K562 (cell line): ENCODE results near the gene PATL2. TPM values are rescaled to one million over a fixed set of nuclear protein-coding genes. Genes with fewer than 3 reads are reported as not detected.
A peak's percentile ranks its signal among the peaks of the same experiment; 100 is the strongest.

Experiments
- CAMTA2 ChIP-seq: fragments of 250-450 bp; sonication (Bioruptor Pico); conservative IDR thresholded peaks from 2 replicates; pipeline ENCODE4 v1.5.1; 2022
- CBX1 ChIP-seq: sonication (generic); IDR thresholded peaks from 2 replicates; pipeline ENCODE4 v1.6.1; 2016; ENCODE audit warnings: antibody characterized with exemption, low read depth, mild to moderate bottlenecking
- CEBPB ChIP-seq: fragments of 450-650 bp; IDR thresholded peaks from 2 replicates; pipeline ENCODE4 v1.6.1; 2016; ENCODE audit warnings: missing genetic modification characterization, missing compliant biosample characterization
- DMBX1 ChIP-seq: fragments of 250-450 bp; sonication (Bioruptor Pico); IDR thresholded peaks from 2 replicates; pipeline ENCODE4 v1.8.0; 2022; ENCODE audit warnings: inconsistent platforms, mild to moderate bottlenecking, moderate library complexity, borderline replicate concordance
- ESRRB ChIP-seq: fragments of 250-450 bp; sonication (Bioruptor Pico); IDR thresholded peaks from 2 replicates; pipeline ENCODE4 v1.5.0; 2020; ENCODE audit warnings: mild to moderate bottlenecking, moderate library complexity, borderline replicate concordance
- MAX ChIP-seq: sonication (generic); formaldehyde crosslinking; IDR thresholded peaks from 2 replicates; pipeline ENCODE4 v1.9.0; 2022; ENCODE audit warnings: mild to moderate bottlenecking, missing genetic modification reagents
- NCOA4 ChIP-seq: fragments of 450-650 bp; IDR thresholded peaks from 2 replicates; pipeline ENCODE4 v1.6.1; 2018; ENCODE audit warnings: mild to moderate bottlenecking; ENCODE audit not compliant: partially characterized antibody
- RBM15 ChIP-seq: fragments of 200-400 bp; formaldehyde crosslinking; IDR thresholded peaks from 2 replicates; pipeline ENCODE4 v1.6.1; 2018; ENCODE audit warnings: mild to moderate bottlenecking, low read length, moderate library complexity; ENCODE audit not compliant: insufficient read depth
- RBM39 ChIP-seq: fragments of 200-400 bp; formaldehyde crosslinking; optimal IDR thresholded peaks from 2 replicates; pipeline ENCODE3; 2018; ENCODE audit warnings: low read depth, low read length
- SMARCC2 ChIP-seq: fragments of 450-650 bp; IDR thresholded peaks from 2 replicates; pipeline ENCODE4 v1.6.1; 2017; ENCODE audit warnings: antibody characterized with exemption, moderate library complexity, mild to moderate bottlenecking, low read depth
- ZNF551 ChIP-seq: fragments of 250-450 bp; sonication (Bioruptor Pico); IDR thresholded peaks from 2 replicates; pipeline ENCODE4 v1.5.0; 2021; ENCODE audit warnings: mild to moderate bottlenecking, moderate library complexity
- ZNF75A ChIP-seq: fragments of 450-650 bp; formaldehyde crosslinking; IDR thresholded peaks from 2 replicates; pipeline ENCODE4 v1.4.0; 2020; ENCODE audit warnings: mild to moderate bottlenecking
- polyA plus RNA-seq, 8 experiments: library from polyadenylated mRNA; depleted of rRNA in 4 of 8; stranded (reverse) in 5 of 8; unstranded in 3 of 8; fragments of >200 nt; fragmentation: Nextera tagmentation in 2 of 8; fragmentation: Illumina TruSeq in 1 of 8; extraction: Ambion mirVana in 2 of 8; extraction: Trizol in 1 of 8; gene quantifications; 2 replicates each; pipeline versions ENCODE4 v1.2.1 to v1.2.3, GENCODE V29; 2011 to 2014; ENCODE audit warnings: inconsistent platforms in 1 of 8, missing spikeins in 1 of 8
- total RNA-seq, 7 experiments: library from RNA; depleted of rRNA in 6 of 7; stranded (reverse); fragments of >200 nt in 6 of 7; fragmentation: Illumina TruSeq in 2 of 7; extraction: Trizol in 2 of 7; gene quantifications; 2 replicates each; pipeline versions ENCODE4 v1.2.1 to v1.2.3, GENCODE V29; 2011 to 2021; ENCODE audit warnings: low replicate concordance in 1 of 7
- TF ChIP-seq, protein P1 (sequence below): sonication (generic); formaldehyde crosslinking; IDR thresholded peaks from 2 replicates; pipeline ENCODE4 v1.8.0; 2023; ENCODE audit warnings: mild to moderate bottlenecking, missing genetic modification reagents
- TF ChIP-seq, protein P2 (sequence below): fragments of 250-450 bp; sonication (Bioruptor Pico); IDR thresholded peaks from 2 replicates; pipeline ENCODE4 v1.6.1; 2021; ENCODE audit warnings: mild to moderate bottlenecking
- TF ChIP-seq, protein P3 (sequence below): sonication (generic); formaldehyde crosslinking; IDR thresholded peaks from 2 replicates; pipeline ENCODE4 v1.8.0; 2022; ENCODE audit warnings: missing genetic modification reagents, mild to moderate bottlenecking, borderline replicate concordance
- TF ChIP-seq, protein P4 (sequence below): sonication (generic); formaldehyde crosslinking; IDR thresholded peaks from 2 replicates; pipeline ENCODE4 v1.8.0; 2023; ENCODE audit warnings: missing genetic modification reagents, mild to moderate bottlenecking, borderline replicate concordance

PATL2 gene
- total and polyA plus RNA-seq, 9 of the 15 experiments (the other 6 are each of a cell fraction or from before 2014, with no cell fraction given) = 0.42 to 1.1 (median 0.86) TPM

DNA sequence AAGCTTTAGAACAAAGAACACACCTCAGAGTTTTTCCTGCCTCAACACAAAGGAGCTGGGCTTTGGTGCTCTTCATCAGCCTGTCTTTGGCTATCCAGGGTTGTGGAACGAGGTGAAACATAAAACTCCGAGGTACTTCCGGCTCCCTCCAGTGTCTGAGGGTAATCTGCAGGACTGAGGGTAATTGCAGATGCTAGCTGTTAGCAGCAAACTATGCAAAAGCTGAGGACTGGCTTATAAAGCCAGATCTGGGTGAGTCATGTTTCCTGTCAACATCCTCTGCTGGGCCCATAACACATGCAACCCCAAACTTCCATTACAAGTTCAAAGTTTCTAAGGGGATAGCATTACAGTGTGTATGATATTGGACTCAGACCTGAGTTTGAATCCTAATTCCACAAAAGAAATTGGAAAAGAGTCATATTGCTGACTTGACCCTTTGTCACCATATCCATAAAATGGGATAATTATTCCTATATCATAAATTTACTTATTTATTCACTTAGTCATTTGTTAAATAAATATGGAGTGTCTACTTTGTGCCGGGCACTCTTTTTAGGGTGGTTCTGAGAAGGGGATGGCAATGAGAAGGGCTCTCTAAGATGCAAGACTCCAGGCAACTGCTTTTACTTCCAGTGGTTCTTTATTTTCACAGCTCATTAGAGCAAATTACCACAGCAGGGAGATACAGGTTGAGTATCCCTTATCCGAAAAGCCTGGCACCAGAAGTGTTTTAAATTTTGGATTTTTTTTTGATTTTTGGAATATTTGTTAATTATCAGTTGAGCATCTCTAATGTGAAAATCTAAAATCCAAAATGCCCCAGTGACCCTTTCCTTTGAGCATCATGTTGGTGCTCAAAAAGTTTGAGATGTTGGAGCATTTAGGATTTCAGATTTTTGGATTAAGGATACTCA is 15.7 kb upstream of the PATL2 start (continued):
- TF ChIP-seq RBM15 = no peak
- TF ChIP-seq RBM39 = no peak
- TF ChIP-seq, protein P1, sequence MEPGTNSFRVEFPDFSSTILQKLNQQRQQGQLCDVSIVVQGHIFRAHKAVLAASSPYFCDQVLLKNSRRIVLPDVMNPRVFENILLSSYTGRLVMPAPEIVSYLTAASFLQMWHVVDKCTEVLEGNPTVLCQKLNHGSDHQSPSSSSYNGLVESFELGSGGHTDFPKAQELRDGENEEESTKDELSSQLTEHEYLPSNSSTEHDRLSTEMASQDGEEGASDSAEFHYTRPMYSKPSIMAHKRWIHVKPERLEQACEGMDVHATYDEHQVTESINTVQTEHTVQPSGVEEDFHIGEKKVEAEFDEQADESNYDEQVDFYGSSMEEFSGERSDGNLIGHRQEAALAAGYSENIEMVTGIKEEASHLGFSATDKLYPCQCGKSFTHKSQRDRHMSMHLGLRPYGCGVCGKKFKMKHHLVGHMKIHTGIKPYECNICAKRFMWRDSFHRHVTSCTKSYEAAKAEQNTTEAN = no peak
- TF ChIP-seq, protein P2, sequence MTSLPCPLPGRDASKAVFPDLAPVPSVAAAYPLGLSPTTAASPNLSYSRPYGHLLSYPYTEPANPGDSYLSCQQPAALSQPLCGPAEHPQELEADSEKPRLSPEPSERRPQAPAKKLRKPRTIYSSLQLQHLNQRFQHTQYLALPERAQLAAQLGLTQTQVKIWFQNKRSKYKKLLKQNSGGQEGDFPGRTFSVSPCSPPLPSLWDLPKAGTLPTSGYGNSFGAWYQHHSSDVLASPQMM (CRISPR knock-in tag) = peak; percentile 85
- TF ChIP-seq, protein P3, sequence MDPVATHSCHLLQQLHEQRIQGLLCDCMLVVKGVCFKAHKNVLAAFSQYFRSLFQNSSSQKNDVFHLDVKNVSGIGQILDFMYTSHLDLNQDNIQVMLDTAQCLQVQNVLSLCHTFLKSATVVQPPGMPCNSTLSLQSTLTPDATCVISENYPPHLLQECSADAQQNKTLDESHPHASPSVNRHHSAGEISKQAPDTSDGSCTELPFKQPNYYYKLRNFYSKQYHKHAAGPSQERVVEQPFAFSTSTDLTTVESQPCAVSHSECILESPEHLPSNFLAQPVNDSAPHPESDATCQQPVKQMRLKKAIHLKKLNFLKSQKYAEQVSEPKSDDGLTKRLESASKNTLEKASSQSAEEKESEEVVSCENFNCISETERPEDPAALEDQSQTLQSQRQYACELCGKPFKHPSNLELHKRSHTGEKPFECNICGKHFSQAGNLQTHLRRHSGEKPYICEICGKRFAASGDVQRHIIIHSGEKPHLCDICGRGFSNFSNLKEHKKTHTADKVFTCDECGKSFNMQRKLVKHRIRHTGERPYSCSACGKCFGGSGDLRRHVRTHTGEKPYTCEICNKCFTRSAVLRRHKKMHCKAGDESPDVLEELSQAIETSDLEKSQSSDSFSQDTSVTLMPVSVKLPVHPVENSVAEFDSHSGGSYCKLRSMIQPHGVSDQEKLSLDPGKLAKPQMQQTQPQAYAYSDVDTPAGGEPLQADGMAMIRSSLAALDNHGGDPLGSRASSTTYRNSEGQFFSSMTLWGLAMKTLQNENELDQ (CRISPR knock-in tag) = no peak
- TF ChIP-seq CAMTA2 (CRISPR knock-in tag) = peak; percentile 81; the same call in 1 of the 2 replicates
- TF ChIP-seq ZNF75A (CRISPR knock-in tag) = 0 out of 2 replicates have a peak, but pooled peaks have one; percentile 13
- TF ChIP-seq NCOA4 = no peak
- TF ChIP-seq ZNF551 (CRISPR knock-in tag) = peak; percentile 86; the same call in 1 of the 2 replicates
- peak; percentile 23 for TF ChIP-seq DMBX1 (CRISPR knock-in tag)
- TF ChIP-seq ESRRB (CRISPR knock-in tag) = peak; percentile 68; the same call in 1 of the 2 replicates
- TF ChIP-seq CBX1 = peak; percentile 88
- TF ChIP-seq SMARCC2 = peak; percentile 58; the same call in 1 of the 2 replicates
- TF ChIP-seq, protein P4, sequence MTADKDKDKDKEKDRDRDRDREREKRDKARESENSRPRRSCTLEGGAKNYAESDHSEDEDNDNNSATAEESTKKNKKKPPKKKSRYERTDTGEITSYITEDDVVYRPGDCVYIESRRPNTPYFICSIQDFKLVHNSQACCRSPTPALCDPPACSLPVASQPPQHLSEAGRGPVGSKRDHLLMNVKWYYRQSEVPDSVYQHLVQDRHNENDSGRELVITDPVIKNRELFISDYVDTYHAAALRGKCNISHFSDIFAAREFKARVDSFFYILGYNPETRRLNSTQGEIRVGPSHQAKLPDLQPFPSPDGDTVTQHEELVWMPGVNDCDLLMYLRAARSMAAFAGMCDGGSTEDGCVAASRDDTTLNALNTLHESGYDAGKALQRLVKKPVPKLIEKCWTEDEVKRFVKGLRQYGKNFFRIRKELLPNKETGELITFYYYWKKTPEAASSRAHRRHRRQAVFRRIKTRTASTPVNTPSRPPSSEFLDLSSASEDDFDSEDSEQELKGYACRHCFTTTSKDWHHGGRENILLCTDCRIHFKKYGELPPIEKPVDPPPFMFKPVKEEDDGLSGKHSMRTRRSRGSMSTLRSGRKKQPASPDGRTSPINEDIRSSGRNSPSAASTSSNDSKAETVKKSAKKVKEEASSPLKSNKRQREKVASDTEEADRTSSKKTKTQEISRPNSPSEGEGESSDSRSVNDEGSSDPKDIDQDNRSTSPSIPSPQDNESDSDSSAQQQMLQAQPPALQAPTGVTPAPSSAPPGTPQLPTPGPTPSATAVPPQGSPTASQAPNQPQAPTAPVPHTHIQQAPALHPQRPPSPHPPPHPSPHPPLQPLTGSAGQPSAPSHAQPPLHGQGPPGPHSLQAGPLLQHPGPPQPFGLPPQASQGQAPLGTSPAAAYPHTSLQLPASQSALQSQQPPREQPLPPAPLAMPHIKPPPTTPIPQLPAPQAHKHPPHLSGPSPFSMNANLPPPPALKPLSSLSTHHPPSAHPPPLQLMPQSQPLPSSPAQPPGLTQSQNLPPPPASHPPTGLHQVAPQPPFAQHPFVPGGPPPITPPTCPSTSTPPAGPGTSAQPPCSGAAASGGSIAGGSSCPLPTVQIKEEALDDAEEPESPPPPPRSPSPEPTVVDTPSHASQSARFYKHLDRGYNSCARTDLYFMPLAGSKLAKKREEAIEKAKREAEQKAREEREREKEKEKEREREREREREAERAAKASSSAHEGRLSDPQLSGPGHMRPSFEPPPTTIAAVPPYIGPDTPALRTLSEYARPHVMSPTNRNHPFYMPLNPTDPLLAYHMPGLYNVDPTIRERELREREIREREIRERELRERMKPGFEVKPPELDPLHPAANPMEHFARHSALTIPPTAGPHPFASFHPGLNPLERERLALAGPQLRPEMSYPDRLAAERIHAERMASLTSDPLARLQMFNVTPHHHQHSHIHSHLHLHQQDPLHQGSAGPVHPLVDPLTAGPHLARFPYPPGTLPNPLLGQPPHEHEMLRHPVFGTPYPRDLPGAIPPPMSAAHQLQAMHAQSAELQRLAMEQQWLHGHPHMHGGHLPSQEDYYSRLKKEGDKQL (CRISPR knock-in tag) = no peak
- TF ChIP-seq CEBPB (tag) = peak; percentile 25
- peak; percentile 45; the same call in 1 of the 2 replicates for TF ChIP-seq MAX (CRISPR knock-in tag)
